Measurements from ENCODE around the gene AKAP13. TPM values are rescaled to one million over a fixed set of nuclear protein-coding genes. Genes with fewer than 3 reads are reported as not detected.

Gene AKAP13
- total RNA-seq, 1 donor from 2014 or later: 73.8 TPM

- H3F3A ChIP-seq (ENCODE audit: low read depth): peaks cover 4% of the 10 kb centered on the region
- no peak overlapping the region for H3K9ac ChIP-seq
- no peak overlapping the region for H3K4me3 Mint-ChIP-seq
- no peak for TF ChIP-seq CTCF (IDR thresholded peaks at IDR 0.05)
- no peak for TF ChIP-seq EZH2phosphoT487 (IDR thresholded peaks at IDR 0.05)
- TF ChIP-seq EZH2 (IDR thresholded peaks at IDR 0.05): no peak
- H2AFZ ChIP-seq (replicated peaks): no peak overlapping the region
- no peak for DNase-seq (ENCODE audit: low spot score)
- peaks cover 51% of the 10 kb centered on the region for H4K20me1 ChIP-seq (ENCODE audit: low read depth)
- no peaks in the 10 kb centered on the region for H3K36me3 ChIP-seq
- no peak overlapping the region for H3K27ac ChIP-seq
- peaks cover 20% of the 10 kb centered on the region for H3K4me1 Mint-ChIP-seq
- H3K27ac Mint-ChIP-seq: no peak overlapping the region
- H3K4me2 ChIP-seq: no peak overlapping the region
- H3K9me3 ChIP-seq (ENCODE audit: low read depth): no peaks in the 10 kb centered on the region
- H3K4me3 ChIP-seq: no peak overlapping the region
- peaks cover 36% of the 10 kb centered on the region for H3K9me3 Mint-ChIP-seq
- H3K79me2 ChIP-seq (ENCODE audit: low read depth): peaks cover 100% of the 10 kb centered on the region
- no peaks in the 10 kb centered on the region for H3K27me3 ChIP-seq
- peaks cover 30% of the 10 kb centered on the region for H3K36me3 Mint-ChIP-seq
- peaks cover 22% of the 10 kb centered on the region for H3K4me1 ChIP-seq
- no peaks in the 10 kb centered on the region for H3K27me3 Mint-ChIP-seq (ENCODE audit: insufficient read depth, low read depth)
Observed at GRCh38 chr15:85414495-85414894, 34.1 kb downstream of the AKAP13 start.

- H3F3A ChIP-seq (ENCODE audit: low read depth): peaks cover 4% of the 10 kb centered on the region
- H3K9ac ChIP-seq: no peak overlapping the region
- H3K4me3 ChIP-seq: no peak overlapping the region
- peaks cover 22% of the 10 kb centered on the region for H3K4me1 ChIP-seq
- Mint-ChIP-seq H3K9me3 (peaks cover 35% of the 10 kb centered on the region), H3K4me1 (peaks cover 20% of the 10 kb centered on the region), H3K4me3 (no peak overlapping the region), H3K27me3 (ENCODE audit: insufficient read depth, low read depth) (no peaks in the 10 kb centered on the region), H3K36me3 (peaks cover 31% of the 10 kb centered on the region), H3K27ac (no peak overlapping the region)
- H3K79me2 ChIP-seq (ENCODE audit: low read depth): peaks cover 97% of the 10 kb centered on the region
- H3K27me3 ChIP-seq: no peaks in the 10 kb centered on the region
- H2AFZ ChIP-seq (replicated peaks): no peak overlapping the region
- H3K27ac ChIP-seq: no peak overlapping the region
- H3K4me2 ChIP-seq: no peak overlapping the region
- no peak for DNase-seq (ENCODE audit: low spot score)
- no peaks in the 10 kb centered on the region for H3K36me3 ChIP-seq
- TF ChIP-seq EZH2phosphoT487 (IDR thresholded peaks at IDR 0.05) (no peak), EZH2 (IDR thresholded peaks at IDR 0.05) (no peak), CTCF (IDR thresholded peaks at IDR 0.05) (no peak)
- peaks cover 50% of the 10 kb centered on the region for H4K20me1 ChIP-seq (ENCODE audit: low read depth)
- H3K9me3 ChIP-seq (ENCODE audit: low read depth): no peaks in the 10 kb centered on the region
Observed at GRCh38 chr15:85414991-85415390, 34.6 kb downstream of the AKAP13 start.

- H3K4me3 Mint-ChIP-seq: no peak overlapping the region
Observed at GRCh38 chr15:85415783-85416182, 35.4 kb downstream of the AKAP13 start.

More at GRCh38 chr15:85415783-85416182, 35.4 kb downstream of the AKAP13 start:
- Histone ChIP-seq H3K4me1 (peaks cover 22% of the 10 kb centered on the region), H3K9me3 (ENCODE audit: low read depth) (no peaks in the 10 kb centered on the region), H3K27ac (no peak overlapping the region), H3K79me2 (ENCODE audit: low read depth) (peaks cover 97% of the 10 kb centered on the region), H3K9ac (no peak overlapping the region), H3K36me3 (no peaks in the 10 kb centered on the region), H3K4me3 (no peak overlapping the region), H3F3A (ENCODE audit: low read depth) (peaks cover 4% of the 10 kb centered on the region), H3K4me2 (no peak overlapping the region), H4K20me1 (ENCODE audit: low read depth) (peaks cover 49% of the 10 kb centered on the region), H3K27me3 (no peaks in the 10 kb centered on the region), H2AFZ (replicated peaks) (no peak overlapping the region)
- TF ChIP-seq EZH2 (IDR thresholded peaks at IDR 0.05) (no peak), CTCF (IDR thresholded peaks at IDR 0.05) (no peak), EZH2phosphoT487 (IDR thresholded peaks at IDR 0.05) (no peak)
- peaks cover 20% of the 10 kb centered on the region for H3K4me1 Mint-ChIP-seq
- no peak for DNase-seq (ENCODE audit: low spot score)
- H3K27ac Mint-ChIP-seq: no peak overlapping the region
- H3K36me3 Mint-ChIP-seq: peaks cover 28% of the 10 kb centered on the region
- H3K27me3 Mint-ChIP-seq (ENCODE audit: insufficient read depth, low read depth): no peaks in the 10 kb centered on the region
- peaks cover 33% of the 10 kb centered on the region for H3K9me3 Mint-ChIP-seq

Data from neural progenitor cell (in vitro differentiated cells).